Dermis microvascular lymphatic vessel endothelial cell (primary cell): Measurements from ENCODE around the gene SUV39H1. TPM values are rescaled to one million over a fixed set of nuclear protein-coding genes. Genes with fewer than 3 reads are reported as not detected.
A peak's percentile ranks its signal among the peaks of the same experiment; 100 is the strongest.
"Not testable (repeated sequence)": the region's sequence is repeated elsewhere in the genome, so short reads cannot be mapped to it uniquely, and the experiment has no call there.

Source experiments
- DNase-seq, 2 donors: peaks; one replicate each; pipeline versions ENCODE4 v3.0.0 to v3.0.0-alpha.2; 2010; ENCODE audit warnings: low read depth in 2 of 2
- total RNA-seq: library from RNA; depleted of rRNA; stranded (reverse); fragments of >200 nt; gene quantifications from 2 replicates; pipeline ENCODE4 v1.2.1, GENCODE V29; 2014

SUV39H1 gene
- total RNA-seq, 1 donor from 2014 or later = 4.9 TPM

DNA sequence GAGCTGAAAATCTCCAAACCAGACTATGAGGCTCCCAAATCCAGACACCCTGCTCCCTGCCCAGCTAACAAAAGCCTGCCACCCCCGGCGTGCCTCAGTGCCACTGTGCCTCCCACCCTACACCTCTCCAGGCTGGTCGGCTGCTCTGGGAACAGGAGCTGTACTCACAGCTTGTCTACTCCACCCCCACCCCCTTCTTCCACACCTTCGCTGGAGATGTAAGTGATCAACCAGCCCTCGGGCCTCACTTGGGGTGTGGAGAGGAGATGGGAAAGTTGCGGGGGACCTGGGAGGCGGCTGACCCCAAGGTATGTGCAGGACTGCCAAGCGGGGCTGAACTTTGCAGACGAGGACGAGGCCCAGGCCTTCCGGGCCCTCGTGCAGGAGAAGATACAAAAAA is 11.1 kb upstream of the SUV39H1 start:
- DNase-seq = no peak

DNA sequence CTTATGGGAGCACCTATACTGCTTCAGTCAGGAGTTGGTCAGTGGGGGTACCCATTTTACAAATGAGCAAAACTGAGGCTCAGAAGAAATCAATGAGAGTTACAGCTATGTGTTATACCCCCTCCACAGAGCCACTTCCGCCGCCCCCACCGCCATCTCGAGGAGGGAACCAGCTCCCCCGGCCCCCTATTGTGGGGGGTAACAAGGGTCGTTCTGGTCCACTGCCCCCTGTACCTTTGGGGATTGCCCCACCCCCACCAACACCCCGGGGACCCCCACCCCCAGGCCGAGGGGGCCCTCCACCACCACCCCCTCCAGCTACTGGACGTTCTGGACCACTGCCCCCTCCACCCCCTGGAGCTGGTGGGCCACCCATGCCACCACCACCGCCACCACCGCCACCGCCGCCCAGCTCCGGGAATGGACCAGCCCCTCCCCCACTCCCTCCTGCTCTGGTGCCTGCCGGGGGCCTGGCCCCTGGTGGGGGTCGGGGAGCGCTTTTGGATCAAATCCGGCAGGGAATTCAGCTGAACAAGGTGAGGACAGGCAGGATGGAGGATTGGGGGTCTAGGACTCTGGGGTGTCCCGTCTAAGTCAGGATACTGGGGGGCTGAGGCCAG is 7.9 kb upstream of the SUV39H1 start:
- no peak for DNase-seq

DNA sequence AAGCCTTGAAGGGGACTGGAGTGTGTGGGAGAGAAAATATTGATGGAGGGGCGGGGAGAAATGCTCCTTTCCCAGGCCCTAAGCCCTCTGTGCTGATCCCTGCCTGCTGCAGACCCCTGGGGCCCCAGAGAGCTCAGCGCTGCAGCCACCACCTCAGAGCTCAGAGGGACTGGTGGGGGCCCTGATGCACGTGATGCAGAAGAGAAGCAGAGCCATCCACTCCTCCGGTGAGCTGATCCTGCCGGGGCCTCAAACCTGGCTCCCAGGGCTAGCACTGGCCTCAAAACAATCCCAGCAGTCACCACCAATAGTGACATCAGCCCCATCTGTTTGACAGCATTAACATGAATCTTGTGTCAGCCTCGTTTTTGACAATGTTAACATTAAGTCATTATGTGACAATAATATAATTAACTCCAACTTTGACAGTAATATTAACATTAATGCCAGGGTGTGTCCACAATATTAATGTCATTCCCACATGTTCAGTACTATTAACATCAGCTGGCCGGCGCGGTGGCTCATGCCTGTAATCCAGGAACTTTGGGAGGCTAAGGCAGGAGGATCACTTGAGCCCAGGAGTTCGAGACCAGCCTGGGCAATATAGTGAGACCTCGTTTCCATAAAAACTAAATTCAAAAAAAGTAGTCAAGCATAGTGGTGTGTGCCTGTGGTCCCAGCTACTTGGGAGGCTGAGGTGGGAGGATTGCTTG is 7.2 kb upstream of the SUV39H1 start:
- no peak for DNase-seq

DNA sequence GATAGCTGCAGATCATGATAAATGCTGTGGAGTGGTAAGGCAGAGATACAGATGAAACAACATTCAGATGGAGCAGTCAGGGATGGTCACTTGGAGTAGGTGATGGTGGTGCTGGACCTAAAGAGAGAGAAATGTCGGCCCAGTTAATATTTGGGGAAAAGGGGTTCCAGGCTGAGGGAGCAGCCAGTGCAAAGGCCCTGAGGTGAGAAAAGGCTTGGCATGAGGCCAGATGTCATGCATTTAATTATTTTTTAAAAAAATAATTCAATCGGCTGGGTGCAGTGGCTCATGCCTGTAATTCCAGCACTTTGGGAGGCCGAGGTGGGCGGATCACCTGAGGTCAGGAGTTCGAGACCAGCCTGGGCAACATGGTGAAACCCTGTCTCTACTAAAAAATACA is 4.8 kb upstream of the SUV39H1 start:
- DNase-seq = not testable (repeated sequence)

DNA sequence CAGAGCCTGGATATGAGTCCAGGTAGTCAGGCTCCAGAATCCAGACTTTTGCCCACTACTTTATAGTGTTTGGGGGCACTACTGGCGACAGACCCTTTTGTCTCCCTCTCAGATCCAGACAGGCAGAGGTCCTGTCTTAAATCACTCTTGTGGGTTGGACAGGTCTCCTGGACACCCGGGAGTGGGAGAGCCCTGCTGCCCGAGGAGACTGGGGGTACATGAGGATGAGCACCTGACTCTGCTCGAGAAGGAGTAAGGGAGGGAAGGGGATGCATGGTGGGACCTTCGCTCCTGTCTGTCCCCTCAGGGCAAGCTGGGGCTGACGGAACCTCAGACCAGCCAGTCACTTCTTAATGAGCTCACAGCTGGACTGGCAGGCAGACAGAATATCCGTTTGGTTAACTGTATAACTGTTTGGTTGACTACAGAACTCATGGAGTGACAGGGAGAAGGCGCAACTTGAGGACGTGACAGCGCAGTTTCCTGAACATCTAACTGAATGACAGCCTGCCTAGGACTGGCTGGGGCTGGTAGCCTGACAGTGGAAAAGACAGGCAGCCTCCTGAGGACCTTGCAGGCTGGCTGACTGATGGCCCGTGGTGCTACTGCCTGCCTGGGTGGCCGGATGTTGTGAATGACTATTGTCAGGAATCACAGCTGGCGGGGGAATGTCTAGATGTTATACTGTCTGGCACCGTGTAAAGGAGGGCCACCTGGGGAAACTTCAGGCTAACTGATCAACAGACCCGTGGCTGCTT is 1.6 kb upstream of the SUV39H1 start:
- no peak for DNase-seq

DNA sequence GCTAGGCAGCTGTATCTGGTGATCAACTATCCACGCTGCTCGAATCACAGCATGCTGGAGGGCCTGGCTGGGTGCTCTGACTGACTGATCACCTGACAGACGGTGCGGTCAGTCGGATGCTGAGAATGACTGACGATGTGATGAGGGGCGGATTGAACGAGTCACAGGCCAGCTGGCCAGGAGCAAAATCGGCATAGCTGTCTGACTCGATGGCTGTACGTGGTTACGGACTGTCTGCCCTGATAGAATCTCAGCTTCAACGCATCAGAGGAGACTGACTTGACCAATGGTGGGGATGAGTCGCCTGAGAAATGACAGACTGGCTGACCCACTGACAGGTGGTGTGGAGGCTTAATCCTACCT is 1.0 kb upstream of the SUV39H1 start:
- DNase-seq = peak in 1 of 2 donors; percentile 29

DNA sequence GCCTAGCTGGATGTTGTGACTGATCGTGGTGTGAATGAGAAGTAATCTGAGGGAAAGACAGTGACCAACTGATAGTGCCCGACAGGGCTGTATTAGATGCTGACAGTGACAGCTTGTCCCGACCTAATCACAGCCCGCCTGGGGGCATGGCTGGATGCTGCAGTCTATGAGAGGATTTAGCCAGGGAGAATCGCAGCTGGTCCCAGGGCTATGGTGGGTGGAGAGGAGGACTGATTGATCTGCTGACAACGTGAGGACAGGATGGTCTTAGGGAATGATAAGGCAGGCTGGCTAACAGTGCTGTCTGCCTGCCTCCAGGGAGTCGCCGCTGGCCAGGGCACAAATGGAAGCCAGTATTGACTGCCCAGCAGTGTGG is 621 bp upstream of the SUV39H1 start:
- DNase-seq = no peak

DNA sequence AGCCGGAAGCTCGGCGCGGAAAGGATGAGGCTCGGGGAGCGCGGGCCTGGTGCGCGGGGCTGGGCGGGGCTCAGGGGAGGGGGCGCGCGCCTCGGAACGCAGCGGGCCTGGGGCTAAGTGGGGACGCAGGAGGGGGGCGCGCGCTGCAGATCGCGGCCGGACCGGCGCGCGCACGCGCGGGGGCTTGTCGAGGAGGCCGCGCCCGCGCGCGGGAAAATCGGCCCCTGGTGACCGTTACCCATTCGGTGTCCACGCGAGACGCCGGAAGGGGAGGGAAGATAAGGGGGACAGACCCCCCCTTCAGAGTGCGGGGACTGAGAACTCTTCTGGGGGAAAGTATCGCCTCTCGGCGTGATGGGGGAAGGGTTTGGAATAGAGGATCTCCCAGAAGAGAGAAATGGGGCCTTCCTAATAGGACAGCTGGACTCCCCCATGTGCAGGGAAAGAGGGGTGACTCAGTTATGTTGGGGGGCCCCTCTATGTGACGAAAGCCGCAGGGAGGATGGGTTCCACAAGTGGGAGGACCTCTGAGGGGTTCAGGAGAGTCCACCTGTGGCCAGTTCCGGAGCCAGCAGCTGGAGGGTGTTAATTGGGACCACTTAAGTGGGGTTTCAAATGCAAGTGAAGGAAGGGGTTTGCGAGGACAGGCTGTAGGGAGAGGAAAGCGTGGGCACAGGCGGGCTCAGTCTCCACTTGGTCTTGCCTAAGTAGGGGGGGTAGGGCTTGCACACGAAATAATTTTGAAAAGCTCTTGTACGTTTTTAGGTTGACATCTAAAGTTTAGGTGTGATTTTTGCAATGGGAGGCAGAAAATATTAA is 584 bp downstream of the SUV39H1 start:
- peak in 1 of 2 donors; percentile 54 for DNase-seq

DNA sequence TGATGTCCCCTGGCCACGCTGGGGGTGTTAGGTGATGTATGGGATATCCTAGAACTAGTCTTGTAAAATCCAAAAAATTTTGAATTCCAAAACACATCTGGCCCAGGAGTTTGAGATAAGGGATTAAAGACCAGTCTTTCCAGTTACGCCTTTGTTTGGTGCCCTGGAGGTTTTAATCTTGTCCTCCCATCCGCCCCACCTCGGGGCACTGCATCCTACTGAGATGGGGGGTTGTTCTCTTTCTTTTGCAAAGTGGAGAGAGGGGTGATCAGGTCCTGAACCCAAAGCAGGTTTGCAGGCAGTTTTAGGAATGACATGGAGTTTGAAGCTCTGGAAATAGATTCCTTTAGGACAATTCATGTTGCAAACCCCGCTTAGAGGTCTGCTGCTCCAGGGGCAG is 1.8 kb downstream of the SUV39H1 start:
- no peak for DNase-seq

DNA sequence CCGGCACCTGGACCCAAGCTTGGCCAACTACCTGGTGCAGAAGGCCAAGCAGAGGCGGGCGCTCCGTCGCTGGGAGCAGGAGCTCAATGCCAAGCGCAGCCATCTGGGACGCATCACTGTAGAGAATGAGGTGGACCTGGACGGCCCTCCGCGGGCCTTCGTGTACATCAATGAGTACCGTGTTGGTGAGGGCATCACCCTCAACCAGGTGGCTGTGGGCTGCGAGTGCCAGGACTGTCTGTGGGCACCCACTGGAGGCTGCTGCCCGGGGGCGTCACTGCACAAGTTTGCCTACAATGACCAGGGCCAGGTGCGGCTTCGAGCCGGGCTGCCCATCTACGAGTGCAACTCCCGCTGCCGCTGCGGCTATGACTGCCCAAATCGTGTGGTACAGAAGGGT is 3.7 kb downstream of the SUV39H1 start:
- DNase-seq = no peak

DNA sequence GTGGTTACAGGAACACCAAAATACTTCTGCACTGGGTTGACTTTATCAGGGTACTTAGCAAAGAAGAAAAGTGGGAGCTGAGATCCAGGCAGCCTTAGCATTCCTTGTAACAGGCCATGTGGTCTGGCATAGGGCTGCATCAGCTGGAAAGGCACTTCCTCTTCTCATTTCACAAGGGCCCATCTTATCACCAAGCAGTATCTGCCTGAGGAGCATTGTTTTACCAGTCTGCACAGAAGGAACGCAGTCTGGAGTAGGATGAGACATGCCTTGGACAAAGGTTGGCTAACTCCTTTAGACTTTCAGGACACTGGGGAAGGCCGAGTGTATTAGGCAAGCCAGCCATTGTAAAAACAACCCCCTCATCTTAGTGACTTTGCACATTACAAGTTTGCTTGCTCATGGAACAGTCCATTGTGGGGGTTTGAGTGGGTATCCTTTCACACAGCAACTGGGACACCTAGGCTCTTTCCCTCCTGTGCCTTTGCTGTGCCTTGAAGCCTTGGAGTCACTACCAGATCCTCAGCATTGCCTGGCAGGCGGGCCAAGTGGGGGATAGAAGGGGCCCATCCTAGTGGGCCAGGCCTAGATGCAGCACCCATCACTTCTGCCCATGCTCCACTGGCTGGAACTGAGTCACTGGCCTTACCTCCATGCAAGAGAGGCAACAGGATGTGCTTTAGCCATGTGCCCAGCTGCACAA is 4.6 kb downstream of the SUV39H1 start:
- DNase-seq = no peak

DNA sequence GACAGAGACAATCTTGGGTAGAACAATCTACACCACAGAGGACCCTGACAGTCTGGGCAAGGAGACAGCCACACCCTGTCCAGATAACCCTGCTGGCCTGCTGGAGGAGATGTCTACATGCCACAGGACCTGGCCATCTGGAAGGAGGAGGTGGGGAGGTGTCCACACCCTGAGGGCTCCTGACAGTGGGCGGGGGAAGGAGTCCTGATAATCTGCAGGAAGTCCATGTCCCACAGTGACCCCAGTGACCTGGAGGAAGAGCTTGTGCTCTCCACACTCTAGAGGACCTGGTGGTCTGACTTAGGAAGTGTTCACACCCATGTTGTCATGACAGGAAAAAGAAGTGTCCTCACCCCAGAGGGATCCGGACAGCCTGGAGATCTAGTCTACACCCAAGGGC is 5.5 kb downstream of the SUV39H1 start:
- no peak for DNase-seq

DNA sequence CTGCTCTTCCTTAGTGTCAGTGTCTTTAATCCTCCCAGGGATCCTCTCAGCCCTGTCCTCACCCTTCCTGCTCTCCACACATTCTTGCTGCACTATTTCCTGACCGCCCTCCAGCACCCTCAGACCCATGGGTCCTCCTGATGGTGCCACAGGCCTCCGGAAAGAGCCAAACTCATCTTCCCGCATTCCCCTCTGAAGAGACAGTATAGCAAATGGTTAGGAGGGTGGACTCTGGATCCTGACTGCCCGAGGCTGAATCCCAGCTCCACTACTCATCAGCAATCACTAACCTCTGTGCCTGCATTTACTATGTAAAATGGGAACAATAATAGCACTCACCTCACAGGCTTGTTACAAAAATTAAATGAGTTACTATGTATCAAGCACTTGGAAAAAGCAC is 6.2 kb downstream of the SUV39H1 start:
- DNase-seq = no peak

DNA sequence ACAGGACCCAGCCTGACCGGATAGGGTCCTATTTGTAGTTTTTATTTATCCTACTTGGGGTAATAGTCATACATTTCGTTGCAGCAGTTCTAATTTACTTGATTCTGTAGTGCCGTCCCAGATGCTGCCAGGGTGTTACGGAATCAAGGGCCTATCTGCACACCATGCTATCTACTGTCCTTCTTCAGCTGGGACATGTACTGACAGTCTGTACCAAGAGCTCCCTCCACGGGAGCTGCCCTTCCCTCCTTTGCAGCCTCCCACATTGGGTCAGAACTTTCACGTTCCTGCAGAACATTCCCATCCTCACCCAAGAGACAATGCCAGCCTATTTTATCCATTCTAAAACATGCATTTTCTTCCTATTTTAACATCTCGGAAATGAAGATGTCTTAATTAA is 6.7 kb downstream of the SUV39H1 start:
- no peak for DNase-seq

DNA sequence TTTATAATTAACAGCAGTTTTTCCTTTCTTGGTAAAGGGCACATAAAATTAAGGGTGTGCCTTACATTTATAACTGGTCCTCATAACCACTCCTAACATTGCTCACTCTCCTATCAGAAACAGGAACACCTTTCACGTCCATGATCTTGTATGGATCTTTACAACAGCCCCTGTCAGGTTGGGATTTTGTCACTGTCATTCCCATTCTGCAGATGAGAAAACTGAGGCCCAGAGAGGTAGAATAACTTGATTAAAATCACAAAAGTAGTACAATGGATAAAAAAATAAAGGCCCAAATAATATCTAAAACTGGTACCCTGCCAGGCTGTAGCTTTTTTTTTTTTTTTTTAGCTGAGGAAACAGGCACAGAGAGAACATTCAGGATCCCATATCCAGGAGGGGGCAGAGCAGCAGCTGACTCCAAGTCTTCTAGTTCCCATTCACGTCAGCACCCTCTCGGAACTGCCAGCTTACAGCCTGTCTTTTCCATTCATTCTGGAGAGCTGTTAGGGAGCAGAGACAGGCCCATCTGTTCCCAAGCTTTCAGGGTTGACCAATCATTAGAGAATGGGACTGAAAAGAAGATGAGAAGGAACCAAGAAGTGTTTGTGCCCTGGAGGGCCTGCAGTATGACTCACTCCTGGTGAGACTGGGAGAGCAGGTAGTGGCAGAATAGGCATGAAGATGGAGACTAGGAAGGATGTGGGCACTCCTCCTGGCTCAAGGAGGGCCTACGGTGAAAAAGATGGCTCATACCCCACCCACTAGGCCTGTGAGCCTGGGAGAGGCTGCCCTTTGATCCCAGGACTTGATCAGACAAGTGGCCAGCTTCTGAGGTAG is 7.3 kb downstream of the SUV39H1 start:
- no peak for DNase-seq

DNA sequence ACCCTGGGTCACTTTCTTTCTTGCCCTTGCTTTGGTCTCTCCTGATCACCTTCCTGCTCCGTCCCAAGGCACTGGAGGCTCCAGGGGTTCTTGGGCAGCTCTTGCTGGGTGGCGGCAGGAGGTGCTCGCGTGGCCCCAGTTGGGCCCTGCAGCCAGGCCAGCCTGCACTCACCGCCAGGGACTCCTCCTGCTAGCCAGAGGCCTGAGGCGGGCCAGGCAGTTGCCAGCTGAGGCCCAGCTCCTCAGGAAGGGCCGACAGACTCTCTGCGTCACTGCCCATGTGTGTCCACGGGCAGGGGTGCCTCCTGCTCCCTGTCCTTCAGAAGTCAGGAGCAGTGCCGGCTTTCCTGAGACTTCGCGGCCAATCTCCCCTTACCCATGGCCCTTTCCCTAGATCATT is 9.3 kb downstream of the SUV39H1 start:
- no peak for DNase-seq

DNA sequence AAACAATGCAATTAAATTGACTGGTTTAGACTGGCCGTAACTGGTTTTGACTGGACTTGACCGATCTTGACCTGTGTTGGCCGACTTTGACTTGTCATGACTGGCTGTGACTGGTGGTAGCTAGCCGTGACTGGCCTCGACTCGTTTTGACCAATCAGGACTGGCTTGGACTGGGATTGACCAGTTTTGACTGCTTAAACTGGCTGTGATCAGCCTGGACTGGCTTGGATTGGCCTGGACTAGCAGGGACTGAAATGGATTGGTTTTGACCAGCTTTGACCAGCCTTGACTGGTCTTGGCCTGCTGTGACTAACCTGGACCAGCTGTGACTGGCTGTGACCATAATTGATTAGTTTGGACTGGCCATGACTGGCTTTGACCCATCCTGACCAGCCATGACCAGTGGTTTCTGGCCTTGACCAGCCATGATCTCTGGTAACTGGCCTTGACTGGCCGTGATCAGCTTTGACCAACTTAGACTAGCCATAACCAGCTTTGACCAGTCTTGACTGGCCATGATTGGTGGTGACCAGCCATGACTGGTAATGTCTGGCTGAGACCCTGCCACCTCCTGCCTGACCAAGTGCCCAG is 13.1 kb downstream of the SUV39H1 start:
- no peak for DNase-seq

DNA sequence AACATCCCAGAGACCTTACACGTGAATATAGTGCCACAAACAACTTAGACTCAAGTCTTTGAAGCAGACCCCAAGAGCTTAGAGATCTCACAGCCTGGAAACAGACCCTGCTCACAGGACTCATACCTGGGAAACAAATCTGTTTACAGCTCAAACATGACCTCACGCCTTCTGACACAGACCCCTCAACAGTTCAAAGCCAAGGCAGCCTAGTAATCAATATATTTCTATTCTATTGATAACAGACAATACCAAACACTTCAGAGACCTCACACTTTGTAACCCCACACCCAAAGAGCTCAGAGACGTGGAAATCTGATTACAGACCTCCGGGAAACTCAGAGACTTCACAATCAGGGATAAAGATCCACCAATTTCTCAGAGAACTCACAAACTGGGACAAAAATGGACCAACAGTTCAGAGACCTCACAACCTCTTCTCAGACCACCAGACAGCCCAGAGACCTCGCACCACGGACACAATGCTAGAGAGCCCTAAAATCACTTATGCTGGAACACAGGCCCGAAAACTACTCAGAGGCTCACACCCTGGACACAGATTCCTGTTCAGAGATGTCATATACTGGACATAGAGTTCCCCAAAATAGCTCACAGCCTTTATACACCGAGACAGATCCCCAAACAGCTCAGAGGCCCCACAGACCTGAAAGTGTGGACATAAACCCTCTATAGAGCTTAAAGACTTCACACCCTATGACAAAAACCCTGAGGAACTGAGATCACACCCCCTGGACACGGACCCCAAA is 14.8 kb downstream of the SUV39H1 start:
- DNase-seq = no peak

DNA sequence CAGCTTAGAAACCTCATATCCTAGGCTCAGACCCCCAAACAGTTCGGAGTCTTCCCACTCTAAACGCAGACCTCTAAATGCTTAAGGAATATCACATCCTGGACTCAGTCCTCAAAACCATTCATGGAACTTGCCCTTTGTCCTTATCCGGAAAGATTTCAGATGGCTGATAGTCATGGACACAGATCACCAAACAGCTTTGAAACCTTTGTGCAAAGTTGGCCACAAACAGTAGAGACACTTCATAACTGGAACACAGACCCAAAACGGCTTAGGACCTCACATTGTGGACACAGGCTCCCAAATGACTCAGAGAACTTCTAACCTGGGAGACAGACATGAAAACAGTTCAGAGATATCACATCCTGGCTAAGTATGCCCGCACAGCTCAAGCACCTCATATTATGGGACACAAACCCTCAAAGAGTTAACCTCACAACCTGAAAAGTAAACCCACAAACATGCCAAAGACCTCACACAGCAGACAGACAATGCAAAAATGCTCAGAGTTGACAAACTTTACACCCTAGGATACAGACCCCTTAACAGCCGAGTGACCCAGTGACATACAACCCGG is 15.5 kb downstream of the SUV39H1 start:
- no peak for DNase-seq
